K562 (cell line): ENCODE measurements around the gene GPR152. TPM values are rescaled to one million over a fixed set of nuclear protein-coding genes. Genes with fewer than 3 reads are reported as not detected.

Source experiments
- ATAC-seq: fragments of 200-7000 bp; cut with Tn5 transposase; 3 replicates; pipeline ENCODE4 v1.9.1; 2020; ENCODE audit warnings: moderate library complexity
- BruUV-seq: library from RNA; stranded (reverse); fragments of 400-500 nt; replicated peaks from 2 replicates; lab custom pipeline; 2021; lab: Mats Ljungman, UMichigan
- CTCF ChIA-PET: fragments of 300-600 bp; formaldehyde crosslinking; extraction: SDS; loops from one replicate; lab custom pipeline; 2021; ENCODE audit warnings: low intra/inter-chr PET ratio; lab: Yijun Ruan, JAX
- POLR2A ChIA-PET: fragments of 300-600, 350-650 bp; sonication (Branson Sonifier 250); formaldehyde crosslinking; extraction: SDS; loops from one replicate; lab custom pipeline; 2021; ENCODE audit warnings: antibody characterized with exemption, inconsistent platforms; lab: Yijun Ruan, JAX
- DNase-seq, 4 experiments: peaks; one replicate each; pipeline versions ENCODE4 v3.0.0 to v3.0.0-alpha.2; 2011 to 2018; ENCODE audit warnings: low spot score in 3 of 4, mixed read lengths in 3 of 4; ENCODE audit errors: extremely low read depth in 1 of 4
- FAIRE-seq: peaks from 2 replicates; lab custom pipeline; 2011; peaks lifted over from hg19 to GRCh38; lab: Jason Lieb, UNC
- H2AFZ ChIP-seq: 2 replicates; pipeline ENCODE4 v1.6.0; 2011; ENCODE audit warnings: low read depth, low read length, control low read depth, inconsistent platforms
- H3K27ac ChIP-seq: fragments of 200-600 bp; 3 replicates; pipeline ENCODE4 v1.8.0; 2011; ENCODE audit warnings: low read depth, mild to moderate bottlenecking, control low read depth, inconsistent platforms, low read length, moderate library complexity, mixed read lengths; ENCODE audit errors: extremely low read depth
- H3K27me3 ChIP-seq, 2 experiments: fragments of 300-600 bp in 1 of 2; 2 replicates in 1 of 2; 3 replicates in 1 of 2; pipeline versions ENCODE4 v1.6.0 to v1.8.0; 2011; ENCODE audit warnings: inconsistent platforms in 2 of 2, low read length in 2 of 2, mild to moderate bottlenecking in 1 of 2, mixed read lengths in 1 of 2, moderate library complexity in 1 of 2; ENCODE audit not compliant: control insufficient read depth in 2 of 2, insufficient read depth in 2 of 2
- H3K36me3 ChIP-seq: fragments of 300-600 bp; 3 replicates; pipeline ENCODE4 v1.8.0; 2011; ENCODE audit warnings: mild to moderate bottlenecking, low read length, inconsistent platforms; ENCODE audit not compliant: control insufficient read depth, insufficient read depth
- H3K4me1 ChIP-seq, 2 experiments: fragments of 200-600 bp in 1 of 2; replicated peaks in 1 of 2; 2 replicates in 1 of 2; 3 replicates in 1 of 2; pipeline versions ENCODE4 v1.5.1 to v1.8.0; 2011; ENCODE audit warnings: inconsistent platforms in 2 of 2, low read length in 2 of 2, mild to moderate bottlenecking in 1 of 2, mixed read lengths in 1 of 2, moderate library complexity in 1 of 2; ENCODE audit not compliant: control insufficient read depth in 2 of 2, insufficient read depth in 2 of 2
- H3K4me2 ChIP-seq: 2 replicates; pipeline ENCODE4 v1.6.1; 2011; ENCODE audit warnings: low read length, control low read depth, inconsistent platforms, mixed read lengths; ENCODE audit not compliant: insufficient read depth
- H3K4me3 ChIP-seq: fragments of 200-600 bp; sonication (generic), shearing (Covaris generic); 2 replicates; pipeline ENCODE4 v1.5.1; 2016; ENCODE audit warnings: control low read depth, inconsistent platforms
- H3K79me2 ChIP-seq: fragments of 200-600 bp; 3 replicates; pipeline ENCODE4 v1.8.0; 2011; ENCODE audit warnings: low read length, inconsistent platforms; ENCODE audit not compliant: control insufficient read depth, insufficient read depth
- H3K9ac ChIP-seq, 2 experiments: 2 replicates each; pipeline versions ENCODE4 v1.6.0 to v1.6.1; 2011; ENCODE audit warnings: low read depth in 2 of 2, low read length in 2 of 2, control low read depth in 1 of 2, inconsistent platforms in 1 of 2, mild to moderate bottlenecking in 1 of 2, mixed read lengths in 1 of 2; ENCODE audit not compliant: insufficient read depth in 1 of 2
- H3K9me1 ChIP-seq: one replicate; pipeline ENCODE4 v1.6.0; 2011; ENCODE audit warnings: inconsistent platforms, mild to moderate bottlenecking, low read length, moderate library complexity; ENCODE audit not compliant: control insufficient read depth, insufficient read depth
- H3K9me3 ChIP-seq: replicated peaks from 2 replicates; pipeline ENCODE4 v1.5.1; 2011; ENCODE audit warnings: low read depth, low read length, inconsistent platforms; ENCODE audit not compliant: control insufficient read depth, insufficient read depth
- H4K20me1 ChIP-seq: replicated peaks from 2 replicates; pipeline ENCODE4 v1.6.1; 2011; ENCODE audit warnings: low read length, inconsistent platforms, mixed read lengths; ENCODE audit not compliant: control insufficient read depth, insufficient read depth
- NFIC ChIP-seq: fragments of 450-650 bp; IDR thresholded peaks from 2 replicates; pipeline ENCODE4 v1.6.1; 2017; ENCODE audit warnings: mild to moderate bottlenecking, inconsistent platforms
- POLR2G ChIP-seq: fragments of 200-400 bp; formaldehyde crosslinking; IDR thresholded peaks from 2 replicates; pipeline ENCODE4 v1.6.1; 2017; ENCODE audit warnings: low read depth, mild to moderate bottlenecking, antibody characterized with exemption, low read length, moderate library complexity
- SMARCA4 ChIP-seq: fragments of 450-650 bp; IDR thresholded peaks from 2 replicates; pipeline ENCODE4 v1.6.1; 2016
- SP1 ChIP-seq: sonication (generic); formaldehyde crosslinking; IDR thresholded peaks from 2 replicates; pipeline ENCODE4 v1.8.1; 2022; ENCODE audit warnings: mild to moderate bottlenecking, missing genetic modification reagents
- ZBTB8A ChIP-seq: fragments of 450-650 bp; IDR thresholded peaks from 2 replicates; pipeline ENCODE4 v1.6.1; 2018; ENCODE audit warnings: mild to moderate bottlenecking, moderate library complexity; ENCODE audit not compliant: partially characterized antibody
- WGBS: fragments of 100-300 bp; shearing (Covaris generic); methylation state at CpG from one replicate; pipeline ENCODE4 v1.1.6; 2016; ENCODE audit warnings: low coverage, mixed read lengths; ENCODE audit not compliant: insufficient coverage; ENCODE audit errors: missing lambda C conversion rate; 5-methylcytosine and 5-hydroxymethylcytosine counted together
- in situ Hi-C: fragments of 300-500 bp; cut with MboI; formaldehyde crosslinking; loops from 4 replicates; pipeline ENCODE4 v1.15.0; 2018; ENCODE audit warnings: inconsistent platforms, mixed read lengths
- intact Hi-C: fragments of 100-400 bp; cut with micrococcal nuclease; formaldehyde crosslinking; loops from 2 replicates; pipeline ENCODE4 v1.14.2; 2022
- polyA plus RNA-seq, 8 experiments: library from polyadenylated mRNA; depleted of rRNA in 4 of 8; stranded (reverse) in 5 of 8; unstranded in 3 of 8; fragments of >200 nt; fragmentation: Nextera tagmentation in 2 of 8; fragmentation: Illumina TruSeq in 1 of 8; extraction: Ambion mirVana in 2 of 8; extraction: Trizol in 1 of 8; gene quantifications; 2 replicates each; pipeline versions ENCODE4 v1.2.1 to v1.2.3, GENCODE V29; 2011 to 2014; ENCODE audit warnings: inconsistent platforms in 1 of 8, missing spikeins in 1 of 8
- total RNA-seq, 7 experiments: library from RNA; depleted of rRNA in 6 of 7; stranded (reverse); fragments of >200 nt in 6 of 7; fragmentation: Illumina TruSeq in 2 of 7; extraction: Trizol in 2 of 7; gene quantifications; 2 replicates each; pipeline versions ENCODE4 v1.2.1 to v1.2.3, GENCODE V29; 2011 to 2021; ENCODE audit warnings: low replicate concordance in 1 of 7
- TF ChIP-seq, protein P1 (sequence below): fragments of 450-650 bp; IDR thresholded peaks from 2 replicates; pipeline ENCODE4 v1.6.1; 2016

The GPR152 gene
- total and polyA plus RNA-seq, 9 of the 15 experiments (the other 6 are each of a cell fraction or from before 2014, with no cell fraction given): not detected

DNA sequence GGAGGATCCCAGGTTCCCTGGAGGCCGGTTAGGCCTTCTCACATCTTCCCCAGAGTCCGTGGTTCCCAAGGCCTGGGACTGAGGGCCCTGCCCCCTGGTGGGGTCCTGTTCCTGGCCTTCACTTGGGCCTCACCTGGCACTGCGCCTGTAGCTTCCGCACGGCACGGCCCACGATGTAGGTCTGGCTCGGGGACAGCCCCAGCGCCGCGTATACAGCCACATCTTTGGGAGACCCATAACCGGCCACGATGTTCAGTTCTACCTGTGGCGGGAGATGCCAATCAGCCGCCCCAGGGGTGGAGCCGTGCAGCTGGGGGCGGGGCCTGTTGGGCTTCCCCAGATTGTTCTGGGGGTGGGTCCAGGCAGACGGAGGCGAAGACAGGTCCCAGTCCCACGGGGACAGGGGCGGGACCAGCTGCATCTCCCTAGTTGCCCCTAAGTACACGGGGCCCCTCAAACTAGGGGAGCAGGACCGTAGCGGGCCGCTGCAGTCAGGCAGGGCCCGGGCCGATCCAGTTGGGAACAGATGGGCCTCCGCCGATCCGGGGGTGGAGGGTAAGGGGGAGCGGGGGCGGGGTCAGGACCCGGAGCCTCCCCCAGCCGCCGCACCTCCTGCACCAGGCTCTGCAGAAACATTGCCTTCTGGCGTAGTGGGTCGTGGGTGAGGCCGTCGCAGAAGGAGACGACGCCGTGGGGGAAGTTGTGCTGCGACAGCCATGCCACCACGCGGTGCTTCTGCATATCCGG, 40.4 kb upstream of the GPR152 start:
- no peaks in the 10 kb centered on the region for H3K27me3 ChIP-seq
- intact Hi-C loops: no loop called here
- no peak overlapping the region for H3K4me2 ChIP-seq
- H2AFZ ChIP-seq: no peak overlapping the region
- no TSS peak for BruUV-seq
- peak; percentile 41 to 69 (median 56) for DNase-seq
- in situ Hi-C loops: no loop called here
- H3K79me2 ChIP-seq: 0 out of 3 replicates have a peak, but pooled peaks cover 1% of the 10 kb centered on the region
- H3K36me3 ChIP-seq: peaks cover 93% of the 10 kb centered on the region; the same call in 2 of the 3 replicates
- POLR2A ChIA-PET: interaction anchor here (0.6 to 1.2 kb wide), 4 partner anchors 8 to 593 kb away, joined by 3 to 5 read pairs (median 4); partner anchors contain the start of gene AIP
- H3K27ac ChIP-seq: no peak overlapping the region
- H3K9me3 ChIP-seq: no peaks in the 10 kb centered on the region
- no peaks in the 10 kb centered on the region for H3K9me1 ChIP-seq
- no peak overlapping the region for H3K4me3 ChIP-seq
- H3K4me1 ChIP-seq: peaks cover 0 to 79% of the 10 kb centered on the region in 2 experiments; a peak in 2 of 5 replicates
- FAIRE-seq: no peak
- 79% methylated on average over 21 of the region's 46 CpGs for WGBS
- CTCF ChIA-PET: no interaction called here
- peak; percentile 78 for ATAC-seq
- H4K20me1 ChIP-seq: no peaks in the 10 kb centered on the region
- peak overlapping the region in 1 of 2 experiments; percentile 86; a peak in 2 of 4 replicates for H3K9ac ChIP-seq
- TF ChIP-seq, protein P1, sequence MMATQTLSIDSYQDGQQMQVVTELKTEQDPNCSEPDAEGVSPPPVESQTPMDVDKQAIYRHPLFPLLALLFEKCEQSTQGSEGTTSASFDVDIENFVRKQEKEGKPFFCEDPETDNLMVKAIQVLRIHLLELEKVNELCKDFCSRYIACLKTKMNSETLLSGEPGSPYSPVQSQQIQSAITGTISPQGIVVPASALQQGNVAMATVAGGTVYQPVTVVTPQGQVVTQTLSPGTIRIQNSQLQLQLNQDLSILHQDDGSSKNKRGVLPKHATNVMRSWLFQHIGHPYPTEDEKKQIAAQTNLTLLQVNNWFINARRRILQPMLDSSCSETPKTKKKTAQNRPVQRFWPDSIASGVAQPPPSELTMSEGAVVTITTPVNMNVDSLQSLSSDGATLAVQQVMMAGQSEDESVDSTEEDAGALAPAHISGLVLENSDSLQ: peak; percentile 81
- TF ChIP-seq POLR2G (peak; percentile 55; the same call in 1 of the 2 replicates), SP1 (0 out of 2 replicates have a peak, but pooled peaks have one; percentile 26), SMARCA4 (no peak), ZBTB8A (no peak), NFIC (peak; percentile 24; the same call in 1 of the 2 replicates)
- TF ChIP-seq, all 486 proteins: peak for 4
